GM19438 (cell line): ENCODE data around the gene CARD10.

ENCODE experiments used
- ATAC-seq: cut with Tn5 transposase; IDR thresholded peaks from one replicate; pipeline ENCODE4 v1.9.1; 2021; ENCODE audit warnings: low read depth; ENCODE audit not compliant: unreplicated experiment

CARD10 gene

GRCh38 chr22:37448516-37449127 lies 70.6 kb downstream of the CARD10 start:
- ATAC-seq, result no peak

- ATAC-seq, result no peak
Measured at GRCh38 chr22:37445501-37445900, 73.7 kb downstream of the CARD10 start.

- ATAC-seq, result no peak
Measured at GRCh38 chr22:37443977-37444376, 75.2 kb downstream of the CARD10 start.

GRCh38 chr22:37443086-37443485 lies 76.1 kb downstream of the CARD10 start:
- no peak for ATAC-seq

- no peak for ATAC-seq
Measured at GRCh38 chr22:37442537-37442936, 76.7 kb downstream of the CARD10 start.

- no peak for ATAC-seq
Measured at GRCh38 chr22:37442135-37442534, 77.1 kb downstream of the CARD10 start.

GRCh38 chr22:37440875-37441274 lies 78.3 kb downstream of the CARD10 start:
- no peak for ATAC-seq
